ENCODE measurements around the gene PHAF1. TPM values are rescaled to one million over a fixed set of nuclear protein-coding genes. Genes with fewer than 3 reads are reported as not detected.

The PHAF1 gene
- total and polyA plus RNA-seq, 2 of the 13 experiments (the other 11 are each of a cell fraction or from before 2014, with no cell fraction given), result 48.3 to 174 TPM

DNA sequence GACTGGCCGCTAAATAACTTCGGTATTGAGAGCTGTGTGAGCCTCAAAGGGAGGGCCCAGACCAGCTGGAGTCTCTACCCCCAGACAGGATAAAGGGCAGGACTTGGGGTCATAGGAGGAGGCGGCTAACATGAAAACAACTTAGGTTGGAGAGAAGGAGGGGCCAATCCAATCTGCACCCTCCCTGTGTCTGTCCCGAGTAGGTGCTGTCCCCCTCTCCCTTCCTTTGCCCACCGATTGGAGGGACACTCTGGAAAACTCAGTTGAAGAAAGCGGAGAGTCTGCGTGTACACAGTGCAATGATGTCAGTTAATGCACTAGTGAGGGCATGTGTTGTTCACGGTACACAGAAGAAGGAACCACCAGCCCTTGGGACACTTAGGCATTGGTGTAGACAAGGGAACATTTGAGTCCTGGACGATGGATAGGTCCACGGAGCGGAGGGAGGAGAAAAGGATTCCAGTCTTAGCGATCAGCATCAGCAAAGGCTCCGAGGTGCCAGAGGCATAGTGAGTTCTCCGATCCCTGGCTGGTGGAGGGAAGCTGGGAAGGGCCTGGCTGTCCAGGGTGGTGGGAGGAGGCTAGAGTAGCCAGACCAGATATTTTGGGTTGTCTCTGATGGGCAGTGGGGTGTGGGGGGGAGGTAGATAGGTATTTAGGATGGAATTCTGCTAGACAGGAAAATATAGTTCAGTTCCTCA, 61.4 kb downstream of the PHAF1 start (continued):
- TF ChIP-seq, protein P1, sequence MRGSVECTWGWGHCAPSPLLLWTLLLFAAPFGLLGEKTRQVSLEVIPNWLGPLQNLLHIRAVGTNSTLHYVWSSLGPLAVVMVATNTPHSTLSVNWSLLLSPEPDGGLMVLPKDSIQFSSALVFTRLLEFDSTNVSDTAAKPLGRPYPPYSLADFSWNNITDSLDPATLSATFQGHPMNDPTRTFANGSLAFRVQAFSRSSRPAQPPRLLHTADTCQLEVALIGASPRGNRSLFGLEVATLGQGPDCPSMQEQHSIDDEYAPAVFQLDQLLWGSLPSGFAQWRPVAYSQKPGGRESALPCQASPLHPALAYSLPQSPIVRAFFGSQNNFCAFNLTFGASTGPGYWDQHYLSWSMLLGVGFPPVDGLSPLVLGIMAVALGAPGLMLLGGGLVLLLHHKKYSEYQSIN (CRISPR knock-in tag; IDR thresholded peaks at IDR 0.05; ENCODE audit: borderline replicate concordance), result no peak
- no peak for TF ChIP-seq PCBP2 (optimal IDR thresholded peaks at IDR 0.05; ENCODE audit: low read depth, low read length, poor library complexity, severe bottlenecking)
- TF ChIP-seq, protein P2, sequence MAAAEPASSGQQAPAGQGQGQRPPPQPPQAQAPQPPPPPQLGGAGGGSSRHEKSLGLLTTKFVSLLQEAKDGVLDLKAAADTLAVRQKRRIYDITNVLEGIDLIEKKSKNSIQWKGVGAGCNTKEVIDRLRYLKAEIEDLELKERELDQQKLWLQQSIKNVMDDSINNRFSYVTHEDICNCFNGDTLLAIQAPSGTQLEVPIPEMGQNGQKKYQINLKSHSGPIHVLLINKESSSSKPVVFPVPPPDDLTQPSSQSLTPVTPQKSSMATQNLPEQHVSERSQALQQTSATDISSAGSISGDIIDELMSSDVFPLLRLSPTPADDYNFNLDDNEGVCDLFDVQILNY (CRISPR knock-in tag; conservative IDR thresholded peaks at IDR 0.05), result no peak
- TF ChIP-seq, protein P3, sequence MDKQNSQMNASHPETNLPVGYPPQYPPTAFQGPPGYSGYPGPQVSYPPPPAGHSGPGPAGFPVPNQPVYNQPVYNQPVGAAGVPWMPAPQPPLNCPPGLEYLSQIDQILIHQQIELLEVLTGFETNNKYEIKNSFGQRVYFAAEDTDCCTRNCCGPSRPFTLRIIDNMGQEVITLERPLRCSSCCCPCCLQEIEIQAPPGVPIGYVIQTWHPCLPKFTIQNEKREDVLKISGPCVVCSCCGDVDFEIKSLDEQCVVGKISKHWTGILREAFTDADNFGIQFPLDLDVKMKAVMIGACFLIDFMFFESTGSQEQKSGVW (CRISPR knock-in tag; IDR thresholded peaks at IDR 0.05; ENCODE audit: borderline replicate concordance), result no peak
- no peak for TF ChIP-seq SP140L (CRISPR knock-in tag; IDR thresholded peaks at IDR 0.05; ENCODE audit: borderline replicate concordance)
- TF ChIP-seq PTBP1 (IDR thresholded peaks at IDR 0.05; ENCODE audit: low read depth, low read length, poor library complexity, severe bottlenecking), result no peak
- TF ChIP-seq RFX5 (IDR thresholded peaks at IDR 0.05; ENCODE audit: low read depth, low read length), result no peak
- TF ChIP-seq, protein P4, sequence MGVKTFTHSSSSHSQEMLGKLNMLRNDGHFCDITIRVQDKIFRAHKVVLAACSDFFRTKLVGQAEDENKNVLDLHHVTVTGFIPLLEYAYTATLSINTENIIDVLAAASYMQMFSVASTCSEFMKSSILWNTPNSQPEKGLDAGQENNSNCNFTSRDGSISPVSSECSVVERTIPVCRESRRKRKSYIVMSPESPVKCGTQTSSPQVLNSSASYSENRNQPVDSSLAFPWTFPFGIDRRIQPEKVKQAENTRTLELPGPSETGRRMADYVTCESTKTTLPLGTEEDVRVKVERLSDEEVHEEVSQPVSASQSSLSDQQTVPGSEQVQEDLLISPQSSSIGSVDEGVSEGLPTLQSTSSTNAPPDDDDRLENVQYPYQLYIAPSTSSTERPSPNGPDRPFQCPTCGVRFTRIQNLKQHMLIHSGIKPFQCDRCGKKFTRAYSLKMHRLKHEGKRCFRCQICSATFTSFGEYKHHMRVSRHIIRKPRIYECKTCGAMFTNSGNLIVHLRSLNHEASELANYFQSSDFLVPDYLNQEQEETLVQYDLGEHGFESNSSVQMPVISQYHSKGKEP (CRISPR knock-in tag; IDR thresholded peaks at IDR 0.05), result 0 out of 2 replicates have a peak, but pooled peaks have one; percentile 0
- TF ChIP-seq ZNF292 (CRISPR knock-in tag; IDR thresholded peaks at IDR 0.05; ENCODE audit: borderline replicate concordance, low read depth), result no peak
- no peak for TF ChIP-seq HDAC1 (CRISPR knock-in tag; IDR thresholded peaks at IDR 0.05)
- TF ChIP-seq ZBTB8A (CRISPR knock-in tag; IDR thresholded peaks at IDR 0.05; ENCODE audit: borderline replicate concordance, low read depth), result no peak
- no peak for TF ChIP-seq TCF7L2 (IDR thresholded peaks at IDR 0.05; ENCODE audit: low read depth, low read length)
- TF ChIP-seq PRPF4 (IDR thresholded peaks at IDR 0.05; ENCODE audit: low read depth, low read length, poor library complexity, severe bottlenecking), result no peak
- TF ChIP-seq, protein P5, sequence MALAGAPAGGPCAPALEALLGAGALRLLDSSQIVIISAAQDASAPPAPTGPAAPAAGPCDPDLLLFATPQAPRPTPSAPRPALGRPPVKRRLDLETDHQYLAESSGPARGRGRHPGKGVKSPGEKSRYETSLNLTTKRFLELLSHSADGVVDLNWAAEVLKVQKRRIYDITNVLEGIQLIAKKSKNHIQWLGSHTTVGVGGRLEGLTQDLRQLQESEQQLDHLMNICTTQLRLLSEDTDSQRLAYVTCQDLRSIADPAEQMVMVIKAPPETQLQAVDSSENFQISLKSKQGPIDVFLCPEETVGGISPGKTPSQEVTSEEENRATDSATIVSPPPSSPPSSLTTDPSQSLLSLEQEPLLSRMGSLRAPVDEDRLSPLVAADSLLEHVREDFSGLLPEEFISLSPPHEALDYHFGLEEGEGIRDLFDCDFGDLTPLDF (CRISPR knock-in tag; IDR thresholded peaks at IDR 0.05), result no peak; the same call in 1 of the 2 replicates
- TF ChIP-seq, protein P6, sequence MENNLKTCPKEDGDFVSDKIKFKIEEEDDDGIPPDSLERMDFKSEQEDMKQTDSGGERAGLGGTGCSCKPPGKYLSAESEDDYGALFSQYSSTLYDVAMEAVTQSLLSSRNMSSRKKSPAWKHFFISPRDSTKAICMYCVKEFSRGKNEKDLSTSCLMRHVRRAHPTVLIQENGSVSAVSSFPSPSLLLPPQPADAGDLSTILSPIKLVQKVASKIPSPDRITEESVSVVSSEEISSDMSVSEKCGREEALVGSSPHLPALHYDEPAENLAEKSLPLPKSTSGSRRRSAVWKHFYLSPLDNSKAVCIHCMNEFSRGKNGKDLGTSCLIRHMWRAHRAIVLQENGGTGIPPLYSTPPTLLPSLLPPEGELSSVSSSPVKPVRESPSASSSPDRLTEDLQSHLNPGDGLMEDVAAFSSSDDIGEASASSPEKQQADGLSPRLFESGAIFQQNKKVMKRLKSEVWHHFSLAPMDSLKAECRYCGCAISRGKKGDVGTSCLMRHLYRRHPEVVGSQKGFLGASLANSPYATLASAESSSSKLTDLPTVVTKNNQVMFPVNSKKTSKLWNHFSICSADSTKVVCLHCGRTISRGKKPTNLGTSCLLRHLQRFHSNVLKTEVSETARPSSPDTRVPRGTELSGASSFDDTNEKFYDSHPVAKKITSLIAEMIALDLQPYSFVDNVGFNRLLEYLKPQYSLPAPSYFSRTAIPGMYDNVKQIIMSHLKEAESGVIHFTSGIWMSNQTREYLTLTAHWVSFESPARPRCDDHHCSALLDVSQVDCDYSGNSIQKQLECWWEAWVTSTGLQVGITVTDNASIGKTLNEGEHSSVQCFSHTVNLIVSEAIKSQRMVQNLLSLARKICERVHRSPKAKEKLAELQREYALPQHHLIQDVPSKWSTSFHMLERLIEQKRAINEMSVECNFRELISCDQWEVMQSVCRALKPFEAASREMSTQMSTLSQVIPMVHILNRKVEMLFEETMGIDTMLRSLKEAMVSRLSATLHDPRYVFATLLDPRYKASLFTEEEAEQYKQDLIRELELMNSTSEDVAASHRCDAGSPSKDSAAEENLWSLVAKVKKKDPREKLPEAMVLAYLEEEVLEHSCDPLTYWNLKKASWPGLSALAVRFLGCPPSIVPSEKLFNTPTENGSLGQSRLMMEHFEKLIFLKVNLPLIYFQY (CRISPR knock-in tag; IDR thresholded peaks at IDR 0.05; ENCODE audit: borderline replicate concordance), result no peak

Measured in HepG2 (cell line).